ENCODE measurements around the gene PPP4R3B. TPM values are rescaled to one million over a fixed set of nuclear protein-coding genes. Genes with fewer than 3 reads are reported as not detected.

Gene PPP4R3B
- total RNA-seq, 1 experiment from 2014 or later, result 51.4 TPM

- no peaks in the 10 kb centered on the region for H3K27me3 ChIP-seq (replicated peaks)
- peaks cover 10% of the 10 kb centered on the region for H3K4me1 ChIP-seq (replicated peaks)
- H3K4me3 ChIP-seq, result peak overlapping the region; percentile 58
- H3K9me3 ChIP-seq (replicated peaks), result no peaks in the 10 kb centered on the region
- peak overlapping the region; percentile 10; the same call in 1 of the 2 replicates for H3K27ac ChIP-seq
- H3K36me3 ChIP-seq, result peaks cover 5% of the 10 kb centered on the region
- no peak for DNase-seq (ENCODE audit: low read depth in 1 of 2, low spot score in 2 of 2)
Observed at GRCh38 chr2:55519938-55520885, 97.2 kb downstream of the PPP4R3B start.

GRCh38 chr2:55518841-55519165, 98.6 kb downstream of the PPP4R3B start:
- Histone ChIP-seq H3K4me1 (replicated peaks) (peaks cover 10% of the 10 kb centered on the region), H3K36me3 (peaks cover 2% of the 10 kb centered on the region), H3K9me3 (replicated peaks) (no peaks in the 10 kb centered on the region), H3K27me3 (replicated peaks) (no peaks in the 10 kb centered on the region), H3K27ac (0 out of 2 replicates have a peak overlapping the region, but pooled peaks have one; percentile 8), H3K4me3 (peak overlapping the region; percentile 58)
- no peak for DNase-seq (ENCODE audit: low read depth in 1 of 2, low spot score in 2 of 2)

GRCh38 chr2:55511508-55512124, 105.8 kb downstream of the PPP4R3B start:
- peak in 1 of 2 experiments; percentile 18 for DNase-seq (ENCODE audit: low read depth in 1 of 2, low spot score in 2 of 2)
- Histone ChIP-seq H3K27me3 (replicated peaks) (peaks cover 2% of the 10 kb centered on the region; the same call in 1 of the 2 replicates), H3K4me1 (replicated peaks) (no peaks in the 10 kb centered on the region), H3K9me3 (replicated peaks) (no peaks in the 10 kb centered on the region), H3K27ac (no peak overlapping the region), H3K36me3 (no peaks in the 10 kb centered on the region), H3K4me3 (no peak overlapping the region)

- H3K27me3 ChIP-seq (replicated peaks), result no peaks in the 10 kb centered on the region
- H3K4me1 ChIP-seq (replicated peaks), result no peaks in the 10 kb centered on the region
- no peak overlapping the region for H3K27ac ChIP-seq
- DNase-seq (ENCODE audit: low read depth in 1 of 2, low spot score in 2 of 2), result no peak
- no peaks in the 10 kb centered on the region for H3K36me3 ChIP-seq
- no peaks in the 10 kb centered on the region for H3K9me3 ChIP-seq (replicated peaks)
- no peak overlapping the region for H3K4me3 ChIP-seq
Observed at GRCh38 chr2:55502590-55503141, 114.8 kb downstream of the PPP4R3B start.

DNA sequence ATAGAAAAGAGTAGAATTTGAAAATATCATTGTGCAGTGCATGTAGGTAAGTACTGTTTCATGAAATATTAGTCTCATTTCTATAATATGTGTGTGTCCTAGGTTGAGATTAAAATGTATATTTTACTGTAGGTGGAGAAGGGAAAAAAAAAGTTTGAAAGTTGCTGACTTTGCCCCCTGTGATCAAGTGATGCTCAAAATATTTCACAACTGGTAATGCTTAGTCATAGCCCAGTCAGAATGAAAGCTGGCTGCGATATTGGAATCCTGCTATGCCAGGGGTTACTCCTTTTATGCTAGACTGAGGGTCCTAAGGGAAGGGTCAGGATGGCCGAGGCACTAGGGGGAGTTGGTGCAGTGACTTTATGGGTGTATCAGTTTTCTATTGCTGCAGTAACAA, 117.4 kb downstream of the PPP4R3B start:
- H3K27me3 ChIP-seq (replicated peaks), result no peaks in the 10 kb centered on the region
- H3K27ac ChIP-seq, result no peak overlapping the region
- H3K4me1 ChIP-seq (replicated peaks), result no peaks in the 10 kb centered on the region
- no peaks in the 10 kb centered on the region for H3K36me3 ChIP-seq
- H3K4me3 ChIP-seq, result no peak overlapping the region
- DNase-seq (ENCODE audit: low read depth in 1 of 2, low spot score in 2 of 2), result no peak
- H3K9me3 ChIP-seq (replicated peaks), result no peaks in the 10 kb centered on the region

DNA sequence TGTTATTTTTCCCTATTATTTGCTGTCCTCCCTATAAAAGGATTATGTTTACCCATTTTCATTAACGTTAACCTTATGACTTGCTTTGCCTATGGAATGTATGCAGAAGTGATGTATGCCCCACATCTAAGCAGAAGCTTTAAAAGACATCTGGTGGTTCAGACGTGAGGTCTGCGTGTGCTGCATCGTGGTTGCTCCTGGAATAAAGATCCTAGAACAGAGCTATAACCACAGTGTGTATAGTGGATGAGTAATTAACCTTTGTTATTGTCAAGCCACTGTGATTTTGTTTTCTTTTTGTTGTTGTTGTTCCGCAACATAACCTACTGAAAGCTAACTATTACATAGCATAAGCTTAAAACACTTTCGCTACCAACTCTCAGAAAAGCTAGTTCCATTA, 118.8 kb downstream of the PPP4R3B start:
- Histone ChIP-seq H3K4me1 (replicated peaks) (no peaks in the 10 kb centered on the region), H3K27me3 (replicated peaks) (no peaks in the 10 kb centered on the region), H3K9me3 (replicated peaks) (no peaks in the 10 kb centered on the region), H3K27ac (no peak overlapping the region), H3K36me3 (no peaks in the 10 kb centered on the region), H3K4me3 (no peak overlapping the region)
- DNase-seq (ENCODE audit: low read depth in 1 of 2, low spot score in 2 of 2), result no peak

Other genes with a start within 250 kb of the PPP4R3B start
- 51.3 and 73.5 TPM in 2 replicates for gene CCDC88A, start 197.8 kb downstream of the PPP4R3B start, total RNA-seq (2014; rRNA removed; shearing (Covaris generic))
- gene CFAP36, start 97.9 kb downstream of the PPP4R3B start, total RNA-seq (2014; rRNA removed; shearing (Covaris generic)), result 13.9 and 16.3 TPM in 2 replicates
- gene PNPT1, start 76.2 kb upstream of the PPP4R3B start, total RNA-seq (2014; rRNA removed; shearing (Covaris generic)), result 40.9 and 91.6 TPM in 2 replicates

All from SJSA1 (cell line).